Embryonic facial prominence (tissue), 1 donor: Measurements from ENCODE around the gene KLHL24.
A peak's percentile ranks its signal among the peaks of the same experiment; 100 is the strongest.
"Not testable (repeated sequence)": the region's sequence is repeated elsewhere in the genome, so short reads cannot be mapped to it uniquely, and the experiment has no call there.

Experiments
- DNase-seq: peaks from one replicate; pipeline ENCODE4 v3.0.0-alpha.2; 2016; ENCODE audit errors: extremely low spot score

Gene KLHL24

GRCh38 chr3:183634707-183635106 is 716 bp upstream of the KLHL24 start:
- DNase-seq, result no peak

GRCh38 chr3:183635107-183635430 is 354 bp upstream of the KLHL24 start:
- no peak for DNase-seq

DNA sequence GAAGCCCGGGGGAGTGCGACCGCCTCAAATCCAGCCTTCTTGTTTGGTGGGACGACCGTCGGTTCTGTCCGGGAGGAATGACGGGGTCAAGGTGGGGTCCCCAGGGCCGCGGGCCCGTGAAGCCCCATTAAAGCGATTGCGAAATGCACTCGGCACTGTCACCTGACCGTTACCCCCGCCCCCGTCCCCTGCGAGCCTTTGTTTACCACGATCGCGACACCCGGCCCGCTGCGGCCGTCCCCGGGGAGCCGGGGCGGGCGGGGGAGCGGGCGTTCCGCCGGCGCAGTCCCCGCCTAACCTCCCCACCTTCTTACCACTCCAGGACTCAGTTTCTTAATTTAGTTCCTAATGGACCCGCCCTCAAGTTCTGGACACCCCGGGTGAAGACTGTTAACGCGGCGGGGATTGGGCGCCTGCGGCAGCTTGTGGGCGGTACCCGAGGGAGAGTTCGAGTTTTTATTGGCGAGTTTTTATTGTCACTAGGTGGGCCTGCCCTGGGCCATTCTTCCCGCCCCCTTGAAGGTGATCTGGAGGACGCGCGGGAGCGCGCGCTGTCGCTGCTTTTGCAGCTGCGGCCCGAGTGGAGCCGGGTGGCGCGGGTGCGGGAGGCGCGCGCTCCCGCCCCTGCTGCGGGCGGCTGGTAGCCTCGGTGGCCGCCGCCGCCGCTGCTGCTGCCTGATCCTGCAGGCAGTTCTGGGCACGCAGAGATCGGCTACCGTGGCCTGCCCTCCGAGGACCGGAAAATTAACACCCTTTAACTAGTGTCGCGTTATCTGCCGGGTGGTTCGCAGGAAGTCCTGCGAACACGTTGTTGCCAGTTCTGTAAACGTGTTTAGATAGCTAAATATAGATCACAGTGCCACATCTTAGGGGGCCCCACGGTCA is 1.0 kb downstream of the KLHL24 start:
- DNase-seq, result peak; percentile 91

- no peak for DNase-seq
These were observed 1.7 kb downstream of the KLHL24 start for GRCh38 chr3:183637106-183637486.

DNA sequence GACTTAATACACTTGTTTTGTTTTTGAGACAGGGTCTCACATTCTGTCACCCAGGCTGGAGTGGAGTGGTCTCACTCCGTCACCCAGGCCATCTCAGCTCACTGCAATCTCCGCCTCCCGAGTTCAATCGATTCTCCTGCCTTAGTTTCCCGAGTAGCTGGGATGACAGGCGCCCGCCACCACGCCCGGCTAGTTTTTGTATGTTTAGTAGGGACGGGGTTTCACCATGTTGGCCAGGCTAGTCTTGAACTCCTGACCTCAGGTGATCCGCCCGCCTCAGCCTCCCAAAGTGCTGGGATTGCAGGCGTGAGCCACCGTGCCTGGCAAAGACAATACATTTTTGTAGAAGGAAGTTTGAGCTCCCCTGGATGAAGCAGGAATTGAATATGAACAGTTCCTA is 2.2 kb downstream of the KLHL24 start:
- DNase-seq, result not testable (repeated sequence)

DNA sequence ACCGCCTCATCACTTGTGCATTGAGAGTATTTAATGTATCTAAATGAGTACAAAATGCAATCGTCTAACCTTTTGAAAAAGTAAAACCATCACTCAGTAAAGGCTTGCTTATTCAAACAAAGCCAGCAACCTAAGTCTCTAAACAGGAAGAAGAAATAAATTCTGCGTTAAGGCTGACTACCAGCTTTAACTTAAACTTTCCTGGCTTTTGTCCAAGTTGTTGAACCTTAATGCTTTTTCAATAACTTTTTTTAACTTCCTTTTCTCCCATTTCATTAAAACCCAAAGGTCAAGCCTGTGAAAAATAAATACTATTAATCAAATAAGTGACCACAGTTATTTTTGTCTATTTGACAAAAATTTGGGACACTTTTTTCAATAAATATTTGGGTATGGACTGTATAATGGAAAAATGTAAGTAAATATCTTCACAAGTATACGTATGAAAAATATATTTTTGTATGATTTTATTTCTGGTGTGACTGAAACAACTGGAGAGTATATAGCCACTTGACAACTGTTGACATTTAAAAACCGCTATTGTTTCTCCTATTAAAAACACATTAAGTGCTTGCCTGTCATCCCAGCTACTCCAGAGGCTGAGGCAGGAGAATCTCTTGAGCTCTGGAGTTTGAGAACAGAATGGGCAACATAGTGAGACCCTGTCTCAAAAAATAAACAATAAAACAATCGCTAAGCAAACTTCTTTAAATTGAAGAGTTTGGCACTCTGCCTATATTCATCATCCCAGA is 2.9 kb downstream of the KLHL24 start:
- DNase-seq, result no peak

GRCh38 chr3:183640635-183641034 is 5.2 kb downstream of the KLHL24 start:
- not testable (repeated sequence) for DNase-seq

GRCh38 chr3:183641882-183642281 is 6.5 kb downstream of the KLHL24 start:
- DNase-seq, result no peak

- DNase-seq, result no peak
These were observed 8.8 kb downstream of the KLHL24 start for GRCh38 chr3:183644244-183644643.

GRCh38 chr3:183645254-183645653 is 9.8 kb downstream of the KLHL24 start:
- DNase-seq, result no peak

GRCh38 chr3:183650554-183650953 is 15.1 kb downstream of the KLHL24 start:
- DNase-seq, result no peak

GRCh38 chr3:183653209-183654064 is 18.0 kb downstream of the KLHL24 start:
- no peak for DNase-seq

- DNase-seq, result no peak
These were observed 19.3 kb downstream of the KLHL24 start for GRCh38 chr3:183654727-183655126.

DNA sequence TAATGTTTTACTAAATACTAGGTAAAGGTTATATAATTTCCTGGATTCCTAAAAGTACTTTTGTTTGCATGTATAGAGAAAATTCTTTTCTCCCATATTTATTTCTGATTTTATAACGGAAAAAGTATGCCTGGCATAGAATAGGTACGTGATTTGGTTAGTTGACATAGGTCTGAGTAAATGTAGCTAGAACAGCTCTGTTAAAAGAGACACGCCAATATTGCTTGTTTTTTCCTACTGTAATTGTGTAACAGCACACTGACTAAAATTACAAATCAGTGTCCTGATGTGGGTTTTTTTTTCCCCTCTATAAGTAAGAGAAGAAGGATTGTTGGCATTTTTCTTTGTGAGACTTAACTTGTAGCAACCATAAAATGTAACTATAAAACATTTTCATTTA is 26.7 kb downstream of the KLHL24 start:
- no peak for DNase-seq

- DNase-seq, result peak; percentile 11
These were observed 29.5 kb downstream of the KLHL24 start for GRCh38 chr3:183664913-183665381.

GRCh38 chr3:183680061-183680460 is 44.6 kb downstream of the KLHL24 start:
- no peak for DNase-seq

DNA sequence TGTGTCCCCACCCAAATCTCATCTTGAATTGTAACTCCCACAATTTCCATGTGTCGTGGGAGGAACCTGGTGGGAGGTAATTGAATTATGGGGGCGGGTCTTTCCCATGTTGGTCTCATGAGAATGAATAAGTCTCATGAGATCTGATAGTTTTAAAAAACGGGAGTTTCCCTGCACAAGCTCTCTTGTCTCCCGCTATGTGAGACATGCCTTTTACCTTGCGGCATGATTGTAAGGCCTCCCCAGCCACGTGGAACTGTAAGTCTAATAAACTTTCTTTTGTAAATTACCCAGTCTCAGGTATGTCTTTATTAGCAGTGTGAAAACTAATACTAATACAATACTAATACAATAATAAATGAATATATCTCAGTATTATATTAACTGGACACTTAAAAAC is 52.3 kb downstream of the KLHL24 start:
- DNase-seq, result no peak

DNA sequence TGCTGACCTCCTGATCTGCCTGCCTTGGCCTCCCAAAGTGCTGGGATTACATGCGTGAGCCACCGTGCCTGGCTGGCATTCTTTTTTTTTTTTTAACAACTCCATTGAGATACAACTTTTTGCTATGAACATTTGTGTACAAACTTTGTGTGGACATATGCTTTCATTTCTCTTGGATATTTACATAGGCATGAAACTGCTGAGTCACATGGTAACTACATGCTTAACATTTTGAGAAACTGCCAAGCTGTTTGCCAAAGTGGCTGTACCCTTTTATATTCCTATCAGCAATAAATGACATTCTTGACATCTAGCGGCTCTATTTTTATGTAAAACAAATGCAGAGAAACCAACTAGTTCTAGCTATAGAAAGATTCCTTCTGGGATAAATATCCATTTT is 53.5 kb downstream of the KLHL24 start:
- DNase-seq, result no peak

DNA sequence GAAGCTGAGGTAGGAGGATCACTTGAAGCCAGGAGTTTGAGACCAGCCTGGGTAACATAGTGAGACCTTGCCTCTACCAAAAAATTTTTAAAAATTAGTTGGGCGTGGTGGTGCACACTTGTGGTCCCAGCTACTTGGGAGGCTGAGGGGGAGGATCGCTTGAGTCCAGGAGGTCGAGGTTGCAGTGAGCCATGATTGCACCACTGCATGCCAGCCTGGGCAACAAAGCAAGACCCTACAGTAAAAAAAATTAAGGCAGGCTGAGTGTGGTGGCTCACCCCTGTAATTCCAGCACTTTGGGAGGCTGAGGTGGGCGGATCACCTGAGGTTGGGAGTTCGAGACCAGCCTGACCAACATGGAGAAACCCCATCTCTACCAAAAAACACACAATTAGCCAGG is 54.2 kb downstream of the KLHL24 start:
- DNase-seq, result not testable (repeated sequence)

DNA sequence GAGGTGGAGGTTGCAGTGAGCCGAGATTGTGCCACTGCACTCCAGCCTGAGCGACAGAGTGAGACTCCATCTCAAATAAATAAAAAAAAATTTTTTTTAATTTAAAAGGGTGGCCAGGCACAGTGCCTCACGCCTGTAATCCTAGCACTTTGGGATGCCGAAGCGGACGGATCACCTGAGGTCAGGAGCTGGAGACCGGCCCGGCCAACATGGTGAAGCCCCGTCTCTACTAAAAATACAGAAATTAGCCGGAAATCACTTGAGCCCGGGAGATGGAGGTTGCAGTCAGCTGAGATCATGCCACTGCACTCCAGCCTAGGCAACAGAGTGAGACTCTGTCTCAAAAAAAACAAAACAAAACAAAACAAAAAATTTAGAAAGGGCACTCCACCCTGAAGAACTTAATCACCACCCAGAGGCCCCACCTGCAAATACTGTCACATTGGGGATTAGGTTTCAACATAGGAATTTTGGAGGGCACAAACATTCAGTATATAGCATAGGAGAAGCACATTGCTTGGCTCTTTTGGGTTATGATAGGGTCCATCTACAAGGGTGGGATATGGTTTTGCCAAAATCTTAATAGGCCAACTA is 55.1 kb downstream of the KLHL24 start:
- DNase-seq, result no peak

- no peak for DNase-seq
These were observed 57.0 kb downstream of the KLHL24 start for GRCh38 chr3:183692436-183692835.
